Psoas muscle (tissue), 8 donors: Measurements from ENCODE around the gene KIRREL3. TPM values are rescaled to one million over a fixed set of nuclear protein-coding genes. Genes with fewer than 3 reads are reported as not detected.

ENCODE experiments used
- ATAC-seq, 4 donors: fragments of 200-7000 bp; cut with Tn5 transposase; one replicate each; pipeline ENCODE4 v1.9.1; 2020; ENCODE audit warnings: moderate library complexity in 3 of 4, mild to moderate bottlenecking in 2 of 4
- DNase-seq, 2 donors: peaks; one replicate each; pipeline ENCODE4 v3.0.0-alpha.2; 2020
- H3K27ac ChIP-seq: fragments of 200-600 bp; one replicate; pipeline ENCODE4 v1.8.0; 2022
- H3K27me3 ChIP-seq, 3 donors: fragments of 200-600 bp in 1 of 3; one replicate each; pipeline versions ENCODE4 v1.6.1 to v1.8.0; 2013 to 2022; ENCODE audit warnings: low read length in 2 of 3, mild to moderate bottlenecking in 2 of 3, moderate library complexity in 1 of 3; ENCODE audit not compliant: insufficient read depth in 3 of 3
- H3K36me3 ChIP-seq, 2 donors: fragments of 200-600 bp in 1 of 2; one replicate each; pipeline versions ENCODE4 v1.6.1 to v1.8.0; 2013 to 2022; ENCODE audit warnings: low read depth in 1 of 2, mild to moderate bottlenecking in 1 of 2, moderate library complexity in 1 of 2; ENCODE audit not compliant: insufficient read depth in 1 of 2
- H3K4me1 ChIP-seq: fragments of 200-600 bp; one replicate; pipeline ENCODE4 v1.8.0; 2022
- H3K4me3 ChIP-seq: fragments of 200-600 bp; one replicate; pipeline ENCODE4 v1.8.0; 2022; ENCODE audit warnings: mild to moderate bottlenecking
- H3K9me3 ChIP-seq: fragments of 200-600 bp; one replicate; pipeline ENCODE4 v1.8.0; 2022
- WGBS, 3 donors: extraction: QIAGEN DNeasy Blood & Tissue Kit; methylation state at CpG; one replicate each; pipeline versions ENCODE4 v1.1.6 to v1.1.7; 2013; 5-methylcytosine and 5-hydroxymethylcytosine counted together
- intact Hi-C, 2 donors: fragments of 100-400 bp; cut with DNase I; formaldehyde crosslinking; loops; one replicate each; pipeline versions ENCODE4 v1.11.0 to v1.14.2; 2022
- polyA plus RNA-seq, 3 donors: library from polyadenylated mRNA; stranded (reverse); fragments of 200-250 nt; gene quantifications; one replicate each; pipeline ENCODE4 v1.2.3, GENCODE V29; 2013
- total RNA-seq, 4 donors: library from RNA; stranded (reverse); fragmentation: NEBNext Ultra II Directional in 2 of 4; extraction: Animal tissue kit (Norgen Biotek cat#: 25700) in 2 of 4; gene quantifications; one replicate each; pipeline versions ENCODE4 v1.2.1 to v1.2.4, GENCODE V29; 2021 to 2023
- TF ChIP-seq, protein P1 (sequence below): fragments of 200-600 bp; IDR thresholded peaks from one replicate; pipeline ENCODE4 v1.8.0; 2022; ENCODE audit warnings: antibody characterized with exemption
- donor health status: healthy with polysubstance abuse.
- donor health status: DM: no; HTN: no; CAD: no; lungs with moderate emphysema.
- donor health status: Bipolar disorder and iron deficiency.
- donor health status: healthy.
- donor health status: DM: yes; HTN: yes; CAD: no.
- donor health status: DM: no; HTN: no; CAD: no.
- donor health status: DM: no; HTN: no; CAD: no.
- donor health status: DM: yes; HTN: yes; CAD: no.

KIRREL3 gene
- total and polyA plus RNA-seq, 7 donors: 0.04 TPM; not detected in 6

DNA sequence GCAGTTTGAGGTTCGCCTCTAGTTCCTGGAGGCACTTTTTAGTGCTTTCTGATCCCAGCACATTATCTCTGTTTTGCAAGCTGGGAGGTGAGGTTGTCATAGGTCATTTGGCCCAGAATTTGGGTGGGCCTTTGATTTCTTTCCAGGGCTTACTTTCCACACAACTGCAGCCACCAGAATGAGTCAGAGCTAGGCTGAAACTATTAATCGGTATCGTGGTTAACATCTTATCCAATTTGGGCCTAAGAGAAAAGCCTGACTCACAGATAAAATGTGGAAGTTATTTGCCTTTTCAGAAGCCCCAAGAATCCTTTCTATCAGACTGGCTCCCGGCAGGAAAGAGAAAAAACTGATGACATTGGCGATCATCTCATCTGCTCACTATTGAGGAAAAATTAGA, 166.4 kb downstream of the KIRREL3 start:
- no peaks in the 10 kb centered on the region for H3K27me3 ChIP-seq
- no peaks in the 10 kb centered on the region for H3K4me1 ChIP-seq
- intact Hi-C loops: no loop called here
- no peak overlapping the region for H3K4me3 ChIP-seq
- H3K9me3 ChIP-seq: no peaks in the 10 kb centered on the region
- ATAC-seq (no peak), DNase-seq (no peak)
- no peak overlapping the region for H3K27ac ChIP-seq
- 51 to 62% (median 56%) methylated on average over 5 of the region's 5 CpGs for WGBS, 3 donors
- TF ChIP-seq, protein P1, sequence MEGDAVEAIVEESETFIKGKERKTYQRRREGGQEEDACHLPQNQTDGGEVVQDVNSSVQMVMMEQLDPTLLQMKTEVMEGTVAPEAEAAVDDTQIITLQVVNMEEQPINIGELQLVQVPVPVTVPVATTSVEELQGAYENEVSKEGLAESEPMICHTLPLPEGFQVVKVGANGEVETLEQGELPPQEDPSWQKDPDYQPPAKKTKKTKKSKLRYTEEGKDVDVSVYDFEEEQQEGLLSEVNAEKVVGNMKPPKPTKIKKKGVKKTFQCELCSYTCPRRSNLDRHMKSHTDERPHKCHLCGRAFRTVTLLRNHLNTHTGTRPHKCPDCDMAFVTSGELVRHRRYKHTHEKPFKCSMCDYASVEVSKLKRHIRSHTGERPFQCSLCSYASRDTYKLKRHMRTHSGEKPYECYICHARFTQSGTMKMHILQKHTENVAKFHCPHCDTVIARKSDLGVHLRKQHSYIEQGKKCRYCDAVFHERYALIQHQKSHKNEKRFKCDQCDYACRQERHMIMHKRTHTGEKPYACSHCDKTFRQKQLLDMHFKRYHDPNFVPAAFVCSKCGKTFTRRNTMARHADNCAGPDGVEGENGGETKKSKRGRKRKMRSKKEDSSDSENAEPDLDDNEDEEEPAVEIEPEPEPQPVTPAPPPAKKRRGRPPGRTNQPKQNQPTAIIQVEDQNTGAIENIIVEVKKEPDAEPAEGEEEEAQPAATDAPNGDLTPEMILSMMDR: no peak
- H3K36me3 ChIP-seq: no peaks in the 10 kb centered on the region

DNA sequence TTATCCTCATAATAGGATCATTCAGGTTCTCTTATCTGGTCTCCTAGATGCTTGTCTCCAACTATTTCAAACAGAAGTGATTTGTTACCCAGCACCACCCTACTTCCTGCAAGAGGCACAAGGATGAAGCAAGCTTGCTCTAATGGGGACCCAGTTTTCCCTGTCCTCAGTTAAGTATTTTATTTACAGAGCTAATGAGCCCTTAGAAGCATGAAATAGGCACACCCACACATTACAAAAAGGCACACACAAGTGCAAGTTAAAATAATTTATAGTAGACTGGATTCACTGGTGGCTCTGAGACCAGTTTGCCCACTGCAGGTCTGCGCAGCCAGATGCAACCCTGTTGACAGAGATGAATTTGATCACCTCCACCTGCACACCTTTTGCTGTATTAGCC, 167.5 kb downstream of the KIRREL3 start:
- Histone ChIP-seq H3K4me3 (no peak overlapping the region), H3K27me3 (no peaks in the 10 kb centered on the region), H3K9me3 (no peaks in the 10 kb centered on the region), H3K27ac (no peak overlapping the region), H3K4me1 (no peaks in the 10 kb centered on the region), H3K36me3 (no peaks in the 10 kb centered on the region)
- ATAC-seq: no peak
- intact Hi-C loops: no loop called here
- no peak for DNase-seq
- TF ChIP-seq, protein P1: no peak
- WGBS, 3 donors: 89 to 100% (median 95%) methylated on average over 1 of the region's 1 CpG

DNA sequence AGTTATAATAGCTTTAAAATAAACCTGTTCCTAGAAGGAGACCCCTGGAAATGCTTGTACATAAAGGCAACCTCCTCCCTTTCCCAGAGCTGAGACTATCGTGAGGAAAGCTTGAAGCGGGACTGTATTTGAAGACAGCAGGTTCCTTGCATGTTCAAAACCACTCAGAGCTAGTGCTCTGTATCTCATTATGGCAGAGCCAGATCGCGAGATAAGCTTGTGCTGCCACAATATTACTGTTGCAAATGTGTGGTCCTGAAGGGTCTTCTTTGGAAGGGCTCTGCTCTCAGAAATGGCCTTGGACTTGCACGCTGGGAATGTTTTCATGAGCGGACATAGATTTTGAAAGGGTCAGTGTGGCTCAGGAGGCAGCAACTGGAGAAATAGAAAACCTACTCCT, 168.2 kb downstream of the KIRREL3 start:
- ATAC-seq (no peak), DNase-seq (no peak)
- no peaks in the 10 kb centered on the region for H3K4me1 ChIP-seq
- TF ChIP-seq, protein P1: no peak
- no peak overlapping the region for H3K27ac ChIP-seq
- whole genome bisulfite sequencing, 3 donors: 89 to 93% (median 92%) methylated on average over 6 of the region's 6 CpGs
- H3K36me3 ChIP-seq: no peaks in the 10 kb centered on the region
- no peaks in the 10 kb centered on the region for H3K9me3 ChIP-seq
- intact Hi-C loops: no loop called here
- H3K4me3 ChIP-seq: no peak overlapping the region
- H3K27me3 ChIP-seq: no peaks in the 10 kb centered on the region

DNA sequence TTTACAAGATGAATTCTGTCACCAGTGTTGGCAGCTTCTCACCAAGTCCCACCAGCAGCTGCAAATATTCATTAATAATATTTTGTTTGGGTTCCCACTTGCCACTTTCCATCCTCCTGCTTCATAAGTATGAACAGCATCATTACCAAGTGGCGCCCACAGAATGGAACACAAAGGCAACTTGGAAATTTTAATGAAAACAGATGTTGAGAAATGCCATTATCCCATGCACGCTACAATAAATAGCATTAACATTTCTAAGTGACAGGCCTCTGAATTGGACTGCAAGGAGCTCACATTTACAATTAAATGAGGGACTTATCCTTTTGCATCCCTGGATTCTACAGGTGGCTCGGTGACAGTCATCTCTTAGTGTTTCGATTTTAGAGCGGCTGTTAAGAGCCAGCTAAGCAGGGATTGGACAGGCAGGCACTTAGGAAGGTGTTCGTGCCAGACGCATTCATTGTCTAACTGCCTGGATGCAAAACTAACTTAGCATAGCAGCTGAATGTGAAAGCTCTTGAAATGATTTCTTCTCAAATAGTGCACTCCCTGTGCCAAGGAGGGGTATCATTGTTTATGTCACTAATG, 170.3 kb downstream of the KIRREL3 start:
- intact Hi-C loops: no loop called here
- DNase-seq (no peak), ATAC-seq (no peak)
- no peaks in the 10 kb centered on the region for H3K4me1 ChIP-seq
- no peak overlapping the region for H3K27ac ChIP-seq
- H3K9me3 ChIP-seq: no peaks in the 10 kb centered on the region
- WGBS, 3 donors: 45 to 66% (median 59%) methylated on average over 7 of the region's 7 CpGs
- no peak overlapping the region for H3K4me3 ChIP-seq
- TF ChIP-seq, protein P1: no peak
- H3K36me3 ChIP-seq: no peaks in the 10 kb centered on the region
- no peaks in the 10 kb centered on the region for H3K27me3 ChIP-seq

DNA sequence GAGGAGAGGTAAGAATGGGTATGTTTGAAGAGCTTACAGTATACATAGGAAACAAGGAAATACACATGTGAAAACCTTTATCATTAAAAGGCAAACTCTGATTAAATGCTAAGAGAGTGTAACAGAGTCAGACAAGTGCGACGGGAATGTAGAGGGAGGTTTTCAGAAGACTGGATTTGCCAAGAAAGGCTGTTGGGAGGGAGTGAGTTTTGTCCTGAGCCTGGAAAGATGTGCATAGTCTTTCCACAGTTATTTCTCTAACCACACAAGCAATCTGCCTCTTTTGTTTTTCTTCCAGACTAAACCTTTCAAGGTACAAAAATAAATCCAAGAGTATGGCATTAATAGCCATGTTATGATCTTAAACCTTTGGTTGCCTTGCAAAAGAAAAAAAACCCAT, 170.9 kb downstream of the KIRREL3 start:
- WGBS, 3 donors: 40 to 61% (median 61%) methylated on average over 2 of the region's 2 CpGs
- TF ChIP-seq, protein P1: no peak
- intact Hi-C loops: no loop called here
- DNase-seq (no peak), ATAC-seq (no peak)
- Histone ChIP-seq H3K4me1 (no peaks in the 10 kb centered on the region), H3K36me3 (no peaks in the 10 kb centered on the region), H3K27me3 (no peaks in the 10 kb centered on the region), H3K9me3 (no peaks in the 10 kb centered on the region), H3K27ac (no peak overlapping the region), H3K4me3 (no peak overlapping the region)
